Activated CD4-positive, alpha-beta memory T cell treated with anti-CD3 and anti-CD28 coated beads for 36 hours (primary cell): ENCODE data around the gene LYZL1. TPM values are rescaled to one million over a fixed set of nuclear protein-coding genes. Genes with fewer than 3 reads are reported as not detected.

Experiments used
- CTCF ChIA-PET: fragments of 350-600 bp; sonication (Branson Sonifier 250); formaldehyde crosslinking; loops from one replicate; lab custom pipeline; 2021; ENCODE audit warnings: antibody characterized with exemption, inconsistent platforms; lab: Charles Lee
- POLR2A ChIA-PET: fragments of 350-600 bp; sonication (Branson Sonifier 250); formaldehyde crosslinking; loops from one replicate; lab custom pipeline; 2021; ENCODE audit warnings: antibody characterized with exemption; lab: Charles Lee
- DNase-seq: peaks from one replicate; pipeline ENCODE4 v3.0.0-alpha.2; 2020
- H3K27ac Mint-ChIP-seq: one replicate; pipeline ENCODE4 v1.8.0; 2021; ENCODE audit warnings: mixed read lengths
- H3K27me3 Mint-ChIP-seq: one replicate; pipeline ENCODE4 v1.8.0; 2021; ENCODE audit warnings: mixed read lengths
- H3K36me3 Mint-ChIP-seq: one replicate; pipeline ENCODE4 v1.8.0; 2021; ENCODE audit warnings: mixed read lengths
- H3K4me1 Mint-ChIP-seq: one replicate; pipeline ENCODE4 v1.8.0; 2021; ENCODE audit warnings: low read depth, mixed read lengths
- H3K4me3 Mint-ChIP-seq: one replicate; pipeline ENCODE4 v1.8.0; 2021; ENCODE audit warnings: mild to moderate bottlenecking, mixed read lengths
- H3K9me3 Mint-ChIP-seq: one replicate; pipeline ENCODE4 v1.8.0; 2021; ENCODE audit warnings: mixed read lengths
- intact Hi-C: fragments of 100-400 bp; cut with micrococcal nuclease; formaldehyde crosslinking; loops from one replicate; pipeline ENCODE4 v1.15.1; 2023
- total RNA-seq, 2 experiments: library from RNA; stranded (reverse); gene quantifications; one replicate each; pipeline ENCODE4 v1.2.3, GENCODE V29; 2021

Gene LYZL1
- total RNA-seq, 2 experiments from 2014 or later, result not detected

GRCh38 chr10:29252811-29253689 is 35.8 kb upstream of the LYZL1 start:
- intact Hi-C loops, result no loop called here
- Mint-ChIP-seq H3K4me3 (no peak overlapping the region), H3K4me1 (no peaks in the 10 kb centered on the region), H3K36me3 (no peaks in the 10 kb centered on the region), H3K27ac (no peak overlapping the region), H3K9me3 (no peaks in the 10 kb centered on the region), H3K27me3 (peaks cover 6% of the 10 kb centered on the region)
- DNase-seq, result no peak
- ChIA-PET CTCF (no interaction called here), POLR2A (no interaction called here)

- H3K36me3 Mint-ChIP-seq, result no peaks in the 10 kb centered on the region
- DNase-seq, result no peak
- no peaks in the 10 kb centered on the region for H3K4me1 Mint-ChIP-seq
- ChIA-PET POLR2A (no interaction called here), CTCF (no interaction called here)
- no peaks in the 10 kb centered on the region for H3K9me3 Mint-ChIP-seq
- no peak overlapping the region for H3K4me3 Mint-ChIP-seq
- no peak overlapping the region for H3K27ac Mint-ChIP-seq
- intact Hi-C loops, result no loop called here
- peaks cover 6% of the 10 kb centered on the region for H3K27me3 Mint-ChIP-seq
Observed at GRCh38 chr10:29253690-29254029, 35.2 kb upstream of the LYZL1 start.

GRCh38 chr10:29254123-29255046 is 34.5 kb upstream of the LYZL1 start:
- ChIA-PET POLR2A (interaction anchor here (0.7 kb wide), 1 partner anchor 11 kb away, joined by 3 read pairs; no protein-coding TSS in a partner anchor), CTCF (no interaction called here)
- Mint-ChIP-seq H3K27ac (no peak overlapping the region), H3K36me3 (no peaks in the 10 kb centered on the region), H3K9me3 (no peaks in the 10 kb centered on the region), H3K4me3 (no peak overlapping the region), H3K27me3 (peaks cover 6% of the 10 kb centered on the region), H3K4me1 (no peaks in the 10 kb centered on the region)
- no peak for DNase-seq
- intact Hi-C loops, result no loop called here

GRCh38 chr10:29255104-29255503 is 33.8 kb upstream of the LYZL1 start:
- intact Hi-C loops, result no loop called here
- no peak overlapping the region for H3K27ac Mint-ChIP-seq
- no peaks in the 10 kb centered on the region for H3K9me3 Mint-ChIP-seq
- ChIA-PET CTCF (no interaction called here), POLR2A (no interaction called here)
- no peak for DNase-seq
- H3K36me3 Mint-ChIP-seq, result no peaks in the 10 kb centered on the region
- no peaks in the 10 kb centered on the region for H3K4me1 Mint-ChIP-seq
- peaks cover 5% of the 10 kb centered on the region for H3K27me3 Mint-ChIP-seq
- no peak overlapping the region for H3K4me3 Mint-ChIP-seq

GRCh38 chr10:29256019-29256418 is 32.9 kb upstream of the LYZL1 start:
- Mint-ChIP-seq H3K9me3 (no peaks in the 10 kb centered on the region), H3K27me3 (peaks cover 5% of the 10 kb centered on the region), H3K4me1 (no peaks in the 10 kb centered on the region), H3K4me3 (no peak overlapping the region), H3K36me3 (no peaks in the 10 kb centered on the region), H3K27ac (no peak overlapping the region)
- CTCF ChIA-PET, result no interaction called here
- DNase-seq, result no peak
- POLR2A ChIA-PET, result no interaction called here
- intact Hi-C loops, result no loop called here

- Mint-ChIP-seq H3K27ac (no peak overlapping the region), H3K27me3 (peaks cover 5% of the 10 kb centered on the region), H3K9me3 (no peaks in the 10 kb centered on the region), H3K4me1 (no peaks in the 10 kb centered on the region), H3K36me3 (no peaks in the 10 kb centered on the region), H3K4me3 (no peak overlapping the region)
- ChIA-PET CTCF (no interaction called here), POLR2A (no interaction called here)
- no peak for DNase-seq
- intact Hi-C loops, result no loop called here
Observed at GRCh38 chr10:29256586-29256985, 32.3 kb upstream of the LYZL1 start.

- DNase-seq, result no peak
- H3K36me3 Mint-ChIP-seq, result no peaks in the 10 kb centered on the region
- CTCF ChIA-PET, result no interaction called here
- no peaks in the 10 kb centered on the region for H3K4me1 Mint-ChIP-seq
- intact Hi-C loops, result no loop called here
- no peaks in the 10 kb centered on the region for H3K9me3 Mint-ChIP-seq
- peaks cover 8% of the 10 kb centered on the region for H3K27me3 Mint-ChIP-seq
- H3K4me3 Mint-ChIP-seq, result no peak overlapping the region
- POLR2A ChIA-PET, result no interaction called here
- H3K27ac Mint-ChIP-seq, result no peak overlapping the region
Observed at GRCh38 chr10:29257106-29257783, 31.6 kb upstream of the LYZL1 start.

GRCh38 chr10:29257784-29258135 is 31.1 kb upstream of the LYZL1 start:
- no peak for DNase-seq
- intact Hi-C loops, result no loop called here
- Mint-ChIP-seq H3K27ac (no peak overlapping the region), H3K4me3 (no peak overlapping the region), H3K4me1 (no peaks in the 10 kb centered on the region), H3K27me3 (peaks cover 12% of the 10 kb centered on the region), H3K36me3 (no peaks in the 10 kb centered on the region), H3K9me3 (no peaks in the 10 kb centered on the region)
- ChIA-PET CTCF (no interaction called here), POLR2A (no interaction called here)

GRCh38 chr10:29259498-29259897 is 29.4 kb upstream of the LYZL1 start:
- Mint-ChIP-seq H3K9me3 (no peaks in the 10 kb centered on the region), H3K27me3 (peaks cover 15% of the 10 kb centered on the region), H3K27ac (no peak overlapping the region), H3K4me3 (no peak overlapping the region), H3K4me1 (no peaks in the 10 kb centered on the region), H3K36me3 (no peaks in the 10 kb centered on the region)
- CTCF ChIA-PET, result no interaction called here
- POLR2A ChIA-PET, result no interaction called here
- intact Hi-C loops, result no loop called here
- no peak for DNase-seq

- no peaks in the 10 kb centered on the region for H3K36me3 Mint-ChIP-seq
- intact Hi-C loops, result no loop called here
- H3K27ac Mint-ChIP-seq, result no peak overlapping the region
- POLR2A ChIA-PET, result no interaction called here
- no peaks in the 10 kb centered on the region for H3K9me3 Mint-ChIP-seq
- H3K4me3 Mint-ChIP-seq, result no peak overlapping the region
- DNase-seq, result no peak
- H3K27me3 Mint-ChIP-seq, result peaks cover 14% of the 10 kb centered on the region
- CTCF ChIA-PET, result no interaction called here
- H3K4me1 Mint-ChIP-seq, result no peaks in the 10 kb centered on the region
Observed at GRCh38 chr10:29263506-29263905, 25.4 kb upstream of the LYZL1 start.

GRCh38 chr10:29265210-29265768 is 23.6 kb upstream of the LYZL1 start:
- intact Hi-C loops, result no loop called here
- H3K4me1 Mint-ChIP-seq, result no peaks in the 10 kb centered on the region
- H3K9me3 Mint-ChIP-seq, result no peaks in the 10 kb centered on the region
- DNase-seq, result no peak
- ChIA-PET POLR2A (interaction anchor here (0.6 kb wide), 1 partner anchor 11 kb away, joined by 3 read pairs; no protein-coding TSS in a partner anchor), CTCF (no interaction called here)
- no peaks in the 10 kb centered on the region for H3K36me3 Mint-ChIP-seq
- H3K4me3 Mint-ChIP-seq, result no peak overlapping the region
- H3K27ac Mint-ChIP-seq, result no peak overlapping the region
- peaks cover 15% of the 10 kb centered on the region for H3K27me3 Mint-ChIP-seq

GRCh38 chr10:29266641-29267040 is 22.2 kb upstream of the LYZL1 start:
- H3K9me3 Mint-ChIP-seq, result no peaks in the 10 kb centered on the region
- H3K36me3 Mint-ChIP-seq, result no peaks in the 10 kb centered on the region
- ChIA-PET CTCF (no interaction called here), POLR2A (no interaction called here)
- H3K27me3 Mint-ChIP-seq, result peaks cover 15% of the 10 kb centered on the region
- intact Hi-C loops, result no loop called here
- H3K4me3 Mint-ChIP-seq, result no peak overlapping the region
- no peaks in the 10 kb centered on the region for H3K4me1 Mint-ChIP-seq
- H3K27ac Mint-ChIP-seq, result no peak overlapping the region
- DNase-seq, result no peak
